GM23248 (cell line): ENCODE measurements around the gene RASAL2.

Experiments used
- EZH2 ChIP-seq: fragments of 200-600 bp; sonication (generic); IDR thresholded peaks from 2 replicates; pipeline ENCODE4 v1.6.1; 2018; ENCODE audit warnings: antibody characterized with exemption, mild to moderate bottlenecking; ENCODE audit not compliant: insufficient read depth, poor library complexity, severe bottlenecking
- EZH2phosphoT487 ChIP-seq: fragments of 200-600 bp; sonication (generic); IDR thresholded peaks from 2 replicates; pipeline ENCODE4 v1.6.1; 2018; ENCODE audit warnings: antibody characterized with exemption, moderate library complexity, mild to moderate bottlenecking, low read depth; ENCODE audit not compliant: insufficient read depth

DNA sequence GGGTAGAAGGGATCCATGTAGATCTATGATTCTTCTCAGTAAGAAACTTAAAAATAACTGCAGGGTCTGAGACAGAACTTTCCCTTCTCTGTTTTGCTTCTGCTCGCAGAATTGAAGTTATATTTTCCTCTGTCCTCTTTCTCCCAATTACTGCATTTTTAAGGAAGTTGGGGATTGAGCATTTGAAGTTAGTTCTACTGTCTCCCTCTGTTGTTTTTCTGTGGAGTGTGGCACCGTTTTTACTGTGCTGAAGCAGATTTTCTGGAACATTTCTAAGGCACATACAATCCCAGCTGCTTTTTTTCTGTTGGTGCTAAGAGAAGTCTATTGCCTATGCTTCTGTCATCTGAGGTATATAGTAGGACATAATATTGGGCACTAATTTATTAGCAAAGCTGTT, 43.3 kb downstream of the RASAL2 start:
- no peak for TF ChIP-seq EZH2phosphoT487
- TF ChIP-seq EZH2, result no peak
